ENCODE data around the gene DCST1. TPM values are rescaled to one million over a fixed set of nuclear protein-coding genes. Genes with fewer than 3 reads are reported as not detected.
A peak's percentile ranks its signal among the peaks of the same experiment; 100 is the strongest.

Gene DCST1
- polyA plus RNA-seq, 2 of the 4 experiments (the other 2 are of a cell fraction), result 0.06 TPM; not detected in 1

DNA sequence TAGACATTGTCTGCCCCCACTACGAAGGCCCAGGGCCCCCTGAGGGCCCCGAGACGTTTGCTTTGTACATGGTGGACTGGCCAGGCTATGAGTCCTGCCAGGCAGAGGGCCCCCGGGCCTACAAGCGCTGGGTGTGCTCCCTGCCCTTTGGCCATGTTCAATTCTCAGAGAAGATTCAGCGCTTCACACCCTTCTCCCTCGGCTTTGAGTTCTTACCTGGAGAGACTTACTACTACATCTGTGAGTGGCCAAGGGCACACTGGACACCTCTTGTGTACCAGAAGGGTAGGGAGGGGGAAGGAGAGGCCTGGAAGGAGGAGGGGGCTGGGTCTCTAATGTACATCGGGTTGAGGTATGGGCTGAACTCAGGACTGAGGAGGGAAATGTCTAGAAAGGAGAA lies 33.2 kb downstream of the DCST1 start:
- POLR2A ChIA-PET, result no interaction called here
- FAIRE-seq, result no peak

DNA sequence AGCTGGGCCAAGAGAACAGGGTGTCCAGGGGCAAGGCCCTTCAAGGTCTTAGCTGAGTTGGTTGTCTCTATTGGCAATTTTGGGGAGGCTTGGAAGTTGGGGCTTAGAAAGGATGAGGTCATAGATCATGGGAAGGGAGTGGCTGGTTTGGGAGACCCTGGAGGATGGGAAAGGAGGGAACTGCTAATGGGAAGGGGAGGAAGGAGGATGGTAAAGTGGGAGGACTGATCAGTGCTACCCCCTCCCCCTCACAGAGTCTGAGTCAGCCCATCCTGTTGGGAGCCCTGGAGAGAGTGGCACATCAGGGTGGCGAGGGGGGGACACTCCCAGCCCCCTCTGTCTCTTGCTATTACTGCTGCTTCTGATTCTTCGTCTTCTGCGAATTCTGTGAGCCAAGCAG lies 35.0 kb downstream of the DCST1 start:
- DNase-seq (ENCODE audit: low read depth in 1 of 2, low spot score in 1 of 2), result no peak
- FAIRE-seq, result no peak
- ChIA-PET POLR2A (no interaction called here), CTCF (interaction anchor here (17.9 to 27.3 kb wide), 2 partner anchors 10 to 16 kb away, joined by 319 to 350 read pairs; partner anchors contain the start of genes ADAM15 and EFNA4)
- 92% methylated on average over 3 of the region's 3 CpGs for WGBS (ENCODE audit: missing lambda C conversion rate)
- no peak for TF ChIP-seq GATA3 (IDR thresholded peaks at IDR 0.05; ENCODE audit: borderline replicate concordance)
- no peak for TF ChIP-seq CEBPB (IDR thresholded peaks at IDR 0.05)
- TF ChIP-seq EP300 (IDR thresholded peaks at IDR 0.05), result no peak
- no peak for TF ChIP-seq KDM1A (IDR thresholded peaks at IDR 0.05; ENCODE audit: low read depth)
- TF ChIP-seq HOXA7 (CRISPR knock-in tag; IDR thresholded peaks at IDR 0.05), result no peak
- no peak for TF ChIP-seq JUN (IDR thresholded peaks at IDR 0.05)
- no peak for TF ChIP-seq RNF2 (IDR thresholded peaks at IDR 0.05; ENCODE audit: borderline replicate concordance, low read depth)
- no peak for TF ChIP-seq FOSB (CRISPR knock-in tag; IDR thresholded peaks at IDR 0.05)
- no peak for TF ChIP-seq HOXB5 (CRISPR knock-in tag; IDR thresholded peaks at IDR 0.05)
- TF ChIP-seq, protein P1, sequence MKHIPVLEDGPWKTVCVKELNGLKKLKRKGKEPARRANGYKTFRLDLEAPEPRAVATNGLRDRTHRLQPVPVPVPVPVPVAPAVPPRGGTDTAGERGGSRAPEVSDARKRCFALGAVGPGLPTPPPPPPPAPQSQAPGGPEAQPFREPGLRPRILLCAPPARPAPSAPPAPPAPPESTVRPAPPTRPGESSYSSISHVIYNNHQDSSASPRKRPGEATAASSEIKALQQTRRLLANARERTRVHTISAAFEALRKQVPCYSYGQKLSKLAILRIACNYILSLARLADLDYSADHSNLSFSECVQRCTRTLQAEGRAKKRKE (CRISPR knock-in tag; IDR thresholded peaks at IDR 0.05; ENCODE audit: low read depth), result no peak
- TF ChIP-seq HDAC2 (IDR thresholded peaks at IDR 0.05), result no peak
- no peak for TF ChIP-seq EHF (CRISPR knock-in tag; IDR thresholded peaks at IDR 0.05)
- no peak for TF ChIP-seq KDM5A (IDR thresholded peaks at IDR 0.05)
- no peak for TF ChIP-seq CBX2 (IDR thresholded peaks at IDR 0.05; ENCODE audit: borderline replicate concordance, low read depth)
- no peak for TF ChIP-seq POLR2AphosphoS2 (conservative IDR thresholded peaks at IDR 0.05; ENCODE audit: low read length)
- no peak for TF ChIP-seq SREBF2 (IDR thresholded peaks at IDR 0.05)
- H3K4me3 ChIP-seq, result no peak overlapping the region
- H3K4me2 ChIP-seq, result no peak overlapping the region
- peaks cover 17% of the 10 kb centered on the region for H3K4me1 ChIP-seq
- H3K27ac ChIP-seq, result no peak overlapping the region
- no peak for ATAC-seq
- H3K9me3 ChIP-seq, result no peaks in the 10 kb centered on the region

More for the DNA sequence above, 33.2 kb downstream of the DCST1 start:
- 85% methylated on average over 8 of the region's 8 CpGs for WGBS (ENCODE audit: missing lambda C conversion rate)
- Histone ChIP-seq H3K9me3 (no peaks in the 10 kb centered on the region), H3K27ac (no peak overlapping the region), H3K4me2 (no peak overlapping the region), H3K4me1 (peaks cover 32% of the 10 kb centered on the region), H3K4me3 (no peak overlapping the region)
- ATAC-seq (no peak), DNase-seq (ENCODE audit: low read depth in 1 of 2, low spot score in 1 of 2) (no peak)
- CTCF ChIA-PET, result interaction anchor here (0.9 to 27.3 kb wide), 5 partner anchors 6 to 101 kb away, joined by 3 to 350 read pairs (median 319); partner anchors contain the start of genes ADAM15, EFNA3 and EFNA4
- TF ChIP-seq HEYL (CRISPR knock-in tag; IDR thresholded peaks at IDR 0.05), result no peak
- TF ChIP-seq POLR2AphosphoS2 (conservative IDR thresholded peaks at IDR 0.05; ENCODE audit: low read length), result no peak
- TF ChIP-seq HDAC2 (IDR thresholded peaks at IDR 0.05), result no peak

DNA sequence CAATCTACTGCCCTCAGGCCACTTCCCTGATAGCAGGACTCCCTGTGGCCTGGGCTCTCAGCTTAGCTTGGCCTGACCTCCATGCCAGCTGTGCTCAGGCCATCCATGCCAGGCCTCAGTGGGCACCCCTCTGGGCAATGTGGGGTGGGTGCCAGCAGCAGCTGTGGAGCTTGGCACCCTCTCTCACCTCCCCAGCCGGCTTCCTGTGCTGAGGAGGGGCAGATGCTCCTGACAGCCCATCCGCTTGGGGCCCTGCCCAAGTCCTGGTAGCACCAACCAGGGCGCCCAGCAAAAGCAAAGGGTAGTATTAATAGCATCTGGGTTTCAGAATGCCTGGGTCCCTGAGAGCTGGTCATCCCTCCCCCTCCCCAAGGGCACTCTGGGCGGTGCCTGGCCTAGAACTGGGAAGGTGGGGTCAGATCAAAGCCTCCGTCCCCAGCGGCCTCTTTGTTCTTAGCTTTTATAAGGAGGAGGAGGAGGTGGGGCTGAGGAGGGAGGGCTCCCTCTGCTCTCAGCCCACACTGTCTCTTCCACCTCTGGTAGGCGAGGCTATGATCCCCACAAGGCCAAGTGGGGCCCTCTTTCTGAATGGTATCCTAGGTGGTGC lies 36.0 kb downstream of the DCST1 start:
- H3K4me1 ChIP-seq, result peaks cover 13% of the 10 kb centered on the region
- DNase-seq (ENCODE audit: low read depth in 1 of 2, low spot score in 1 of 2), result no peak
- ChIA-PET POLR2A (interaction anchor here (0.7 to 1.6 kb wide), 2 partner anchors 15 to 124 kb away, joined by 3 to 4 read pairs; no protein-coding TSS in a partner anchor), CTCF (interaction anchor here (1.1 to 27.3 kb wide), 4 partner anchors 11 to 105 kb away, joined by 3 to 350 read pairs (median 162); partner anchors contain the start of genes ADAM15 and EFNA4)
- no peaks in the 10 kb centered on the region for H3K9me3 ChIP-seq
- no peak for TF ChIP-seq BHLHE40 (IDR thresholded peaks at IDR 0.05; ENCODE audit: low read depth, low read length)
- TF ChIP-seq ZNF302 (CRISPR knock-in tag; IDR thresholded peaks at IDR 0.05), result no peak
- TF ChIP-seq, protein P2, sequence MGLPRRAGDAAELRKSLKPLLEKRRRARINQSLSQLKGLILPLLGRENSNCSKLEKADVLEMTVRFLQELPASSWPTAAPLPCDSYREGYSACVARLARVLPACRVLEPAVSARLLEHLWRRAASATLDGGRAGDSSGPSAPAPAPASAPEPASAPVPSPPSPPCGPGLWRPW (IDR thresholded peaks at IDR 0.05), result no peak
- TF ChIP-seq KDM1A (IDR thresholded peaks at IDR 0.05; ENCODE audit: low read depth), result no peak
- TF ChIP-seq, protein P3, sequence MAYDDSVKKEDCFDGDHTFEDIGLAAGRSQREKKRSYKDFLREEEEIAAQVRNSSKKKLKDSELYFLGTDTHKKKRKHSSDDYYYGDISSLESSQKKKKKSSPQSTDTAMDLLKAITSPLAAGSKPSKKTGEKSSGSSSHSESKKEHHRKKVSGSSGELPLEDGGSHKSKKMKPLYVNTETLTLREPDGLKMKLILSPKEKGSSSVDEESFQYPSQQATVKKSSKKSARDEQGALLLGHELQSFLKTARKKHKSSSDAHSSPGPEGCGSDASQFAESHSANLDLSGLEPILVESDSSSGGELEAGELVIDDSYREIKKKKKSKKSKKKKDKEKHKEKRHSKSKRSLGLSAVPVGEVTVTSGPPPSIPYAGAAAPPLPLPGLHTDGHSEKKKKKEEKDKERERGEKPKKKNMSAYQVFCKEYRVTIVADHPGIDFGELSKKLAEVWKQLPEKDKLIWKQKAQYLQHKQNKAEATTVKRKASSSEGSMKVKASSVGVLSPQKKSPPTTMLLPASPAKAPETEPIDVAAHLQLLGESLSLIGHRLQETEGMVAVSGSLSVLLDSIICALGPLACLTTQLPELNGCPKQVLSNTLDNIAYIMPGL (CRISPR knock-in tag; IDR thresholded peaks at IDR 0.05; ENCODE audit: borderline replicate concordance), result no peak
- TF ChIP-seq, protein P1 (CRISPR knock-in tag; IDR thresholded peaks at IDR 0.05; ENCODE audit: low read depth), result no peak
- no peak for TF ChIP-seq NFE2L2 (conservative IDR thresholded peaks at IDR 0.05; ENCODE audit: low read length)
- TF ChIP-seq RNF2 (IDR thresholded peaks at IDR 0.05; ENCODE audit: borderline replicate concordance, low read depth), result no peak
- no peak for TF ChIP-seq CBX2 (IDR thresholded peaks at IDR 0.05; ENCODE audit: borderline replicate concordance, low read depth)
- TF ChIP-seq RFX5 (IDR thresholded peaks at IDR 0.05), result no peak
- ATAC-seq, result peak in 1 of 2 experiments; percentile 22; a peak in 2 of 6 replicates
- H3K4me2 ChIP-seq, result 0 out of 3 replicates have a peak overlapping the region, but pooled peaks have one; percentile 71
- H3K27ac ChIP-seq, result no peak overlapping the region
- WGBS (ENCODE audit: missing lambda C conversion rate), result 84% methylated on average over 7 of the region's 7 CpGs
- no peak for FAIRE-seq
- no peak overlapping the region for H3K4me3 ChIP-seq

Measured in A549 (cell line).